Endothelial cell of umbilical vein (primary cell): ENCODE results near the gene ATP13A2. TPM values are rescaled to one million over a fixed set of nuclear protein-coding genes. Genes with fewer than 3 reads are reported as not detected.

Experiments
- BruUV-seq: library from RNA; stranded (reverse); fragments of 400-500 nt; replicated peaks from 2 replicates; lab custom pipeline; 2021; lab: Mats Ljungman, UMichigan
- CTCF ChIA-PET: fragments of 300-600, 350-600 bp; sonication (Branson Sonifier 250); formaldehyde crosslinking; loops from one replicate; lab custom pipeline; 2021; ENCODE audit warnings: antibody characterized with exemption, inconsistent platforms; lab: Charles Lee
- POLR2A ChIA-PET: fragments of 300-600, 350-600 bp; sonication (Branson Sonifier 250); formaldehyde crosslinking; loops from one replicate; lab custom pipeline; 2021; ENCODE audit warnings: antibody characterized with exemption, inconsistent platforms; lab: Charles Lee
- DNase-seq: peaks from one replicate; pipeline ENCODE4 v3.0.0-alpha.2; 2011; ENCODE audit warnings: low read depth, low spot score
- FAIRE-seq: peaks from 2 replicates; lab custom pipeline; 2011; peaks lifted over from hg19 to GRCh38; lab: Jason Lieb, UNC
- H2AFZ ChIP-seq: 2 replicates; pipeline ENCODE4 v1.6.0; 2012; ENCODE audit warnings: low read depth, low read length, control low read depth, inconsistent platforms
- H3K27ac ChIP-seq: 2 replicates; pipeline ENCODE4 v1.5.1; 2011; ENCODE audit warnings: low read depth, mild to moderate bottlenecking, control low read depth, low read length, moderate library complexity; ENCODE audit not compliant: insufficient read depth
- H3K27me3 ChIP-seq, 2 experiments: 2 replicates each; pipeline versions ENCODE4 v1.6.0 to v1.6.1; 2011; ENCODE audit warnings: low read length in 2 of 2, mixed read lengths in 1 of 2; ENCODE audit not compliant: control insufficient read depth in 2 of 2, insufficient read depth in 2 of 2
- H3K36me3 ChIP-seq, 2 experiments: 2 replicates in 1 of 2; 3 replicates in 1 of 2; pipeline ENCODE4 v1.5.1; 2011; ENCODE audit warnings: low read length in 2 of 2, mild to moderate bottlenecking in 1 of 2, moderate library complexity in 1 of 2; ENCODE audit not compliant: control insufficient read depth in 2 of 2, insufficient read depth in 2 of 2; ENCODE audit errors: extremely low read depth in 1 of 2
- H3K4me1 ChIP-seq: 3 replicates; pipeline ENCODE4 v1.5.1; 2011; ENCODE audit warnings: mild to moderate bottlenecking, low read length; ENCODE audit not compliant: control insufficient read depth, insufficient read depth; ENCODE audit errors: extremely low read depth
- H3K4me2 ChIP-seq: 2 replicates; pipeline ENCODE4 v1.6.1; 2011; ENCODE audit warnings: low read length, control low read depth, mixed read lengths; ENCODE audit not compliant: insufficient read depth
- H3K4me3 ChIP-seq, 3 experiments: fragments of 200-600 bp in 1 of 3; sonication (generic), shearing (Covaris generic) in 1 of 3; replicated peaks in 1 of 3; 2 replicates each; pipeline ENCODE4 v1.5.1; 2011 to 2016; ENCODE audit warnings: control low read depth in 3 of 3, low read length in 3 of 3, mild to moderate bottlenecking in 2 of 3, inconsistent platforms in 1 of 3, low read depth in 1 of 3, moderate library complexity in 1 of 3; ENCODE audit not compliant: insufficient read depth in 1 of 3
- H3K79me2 ChIP-seq: 2 replicates; pipeline ENCODE4 v1.6.0; 2012; ENCODE audit warnings: low read length, inconsistent platforms; ENCODE audit not compliant: control insufficient read depth, insufficient read depth
- H3K9ac ChIP-seq: replicated peaks from 2 replicates; pipeline ENCODE3; 2011; ENCODE audit warnings: low read length, control low read depth; ENCODE audit not compliant: insufficient read depth; ENCODE audit errors: extremely low read depth
- H3K9me1 ChIP-seq: replicated peaks from 3 replicates; pipeline ENCODE4 v1.6.0; 2011; ENCODE audit warnings: mild to moderate bottlenecking, low read length; ENCODE audit not compliant: control insufficient read depth, insufficient read depth; ENCODE audit errors: extremely low read depth
- H3K9me3 ChIP-seq: replicated peaks from 2 replicates; pipeline ENCODE4 v1.5.1; 2012; ENCODE audit warnings: low read length, inconsistent platforms; ENCODE audit not compliant: control insufficient read depth, insufficient read depth
- H4K20me1 ChIP-seq: replicated peaks from 2 replicates; pipeline ENCODE3; 2011; ENCODE audit warnings: mild to moderate bottlenecking, low read length; ENCODE audit not compliant: control insufficient read depth, insufficient read depth; ENCODE audit errors: extremely low read depth
- CTCF ChIP-seq, 2 donors: IDR thresholded peaks; 1 replicate in 1 of 2; 2 replicates in 1 of 2; pipeline ENCODE4 v1.5.1; 2011; ENCODE audit warnings: low read length in 2 of 2, mild to moderate bottlenecking in 2 of 2, moderate library complexity in 2 of 2, control low read depth in 1 of 2, inconsistent platforms in 1 of 2, low read depth in 1 of 2; ENCODE audit not compliant: insufficient read depth in 1 of 2; ENCODE audit errors: extremely low read depth in 1 of 2
- EZH2 ChIP-seq: IDR thresholded peaks from 2 replicates; pipeline ENCODE4 v1.6.1; 2012; ENCODE audit warnings: borderline replicate concordance, low read depth, mild to moderate bottlenecking, moderate library complexity, low read length, inconsistent platforms; ENCODE audit not compliant: severe bottlenecking
- FOS ChIP-seq: IDR thresholded peaks from 2 replicates; pipeline ENCODE4 v1.6.1; 2011; ENCODE audit warnings: mild to moderate bottlenecking, low read length, moderate library complexity, borderline replicate concordance; ENCODE audit not compliant: insufficient read depth
- GATA2 ChIP-seq: IDR thresholded peaks from 2 replicates; pipeline ENCODE4 v1.7.0; 2011; ENCODE audit warnings: low read depth, mild to moderate bottlenecking, moderate library complexity, mixed read lengths, low read length; ENCODE audit not compliant: insufficient read length, insufficient read depth
- JUN ChIP-seq: IDR thresholded peaks from 2 replicates; pipeline ENCODE4 v1.6.1; 2011; ENCODE audit warnings: borderline replicate concordance, low read depth; ENCODE audit not compliant: insufficient read length, insufficient read depth
- MAX ChIP-seq: IDR thresholded peaks from 2 replicates; pipeline ENCODE4 v1.6.1; 2011; ENCODE audit not compliant: insufficient read depth, insufficient read length
- MYC ChIP-seq: IDR thresholded peaks from one replicate; pipeline ENCODE4 v1.6.1; 2011; ENCODE audit warnings: mild to moderate bottlenecking, low read depth, low read length
- POLR2A ChIP-seq: IDR thresholded peaks from 2 replicates; pipeline ENCODE4 v1.6.1; 2012; ENCODE audit warnings: low read depth, mild to moderate bottlenecking, control low read depth, low read length
- POLR2AphosphoS5 ChIP-seq: IDR thresholded peaks from 2 replicates; pipeline ENCODE4 v1.6.1; 2012; ENCODE audit warnings: low read depth, mild to moderate bottlenecking, control low read depth, low read length, moderate library complexity; ENCODE audit not compliant: insufficient read depth
- dilution Hi-C: fragments of 300-500 bp; cut with MboI; formaldehyde crosslinking; loops from one replicate; pipeline ENCODE4 v1.15.0; 2019; ENCODE audit warnings: low sequenced_read_pairs; ENCODE audit not compliant: extremely low pct_ligation_motif_present
- intact Hi-C: fragments of 100-400 bp; cut with micrococcal nuclease; formaldehyde crosslinking; loops from one replicate; pipeline ENCODE4 v1.10.0; 2022
- polyA plus RNA-seq, 4 experiments: library from polyadenylated mRNA; depleted of rRNA in 3 of 4; stranded (reverse) in 3 of 4; unstranded in 1 of 4; fragments of >200 nt; gene quantifications; 2 replicates each; pipeline versions ENCODE4 v1.2.1 to v1.2.3, GENCODE V29; 2011 to 2012; ENCODE audit warnings: missing spikeins in 1 of 4
- total RNA-seq: library from RNA; stranded (reverse); gene quantifications from 2 replicates; pipeline ENCODE4 v1.2.3, GENCODE V29; 2021

The ATP13A2 gene
- total and polyA plus RNA-seq, 2 donors (not counting 3 experiments of a cell fraction or from before 2014, with no cell fraction given), result 44.9 to 60.6 TPM

GRCh38 chr1:16972189-16972895 is 39.4 kb downstream of the ATP13A2 start:
- no peak overlapping the region for H3K4me2 ChIP-seq
- H2AFZ ChIP-seq, result no peak overlapping the region
- dilution Hi-C loops, result no loop called here
- no peak for DNase-seq
- TF ChIP-seq POLR2A, result no peak
- no peak for TF ChIP-seq JUN
- TF ChIP-seq CTCF (IDR thresholded peaks at IDR 0.05; ENCODE audit: extremely low read depth in 1 of 2, insufficient read depth in 1 of 2, low read depth in 1 of 2, low read length in 2 of 2), result no peak
- TF ChIP-seq GATA2, result no peak
- TF ChIP-seq MAX, result no peak
- TF ChIP-seq MYC, result no peak
- no peak for TF ChIP-seq POLR2AphosphoS5
- TF ChIP-seq FOS, result no peak
- TF ChIP-seq EZH2, result no peak
- no peaks in the 10 kb centered on the region for H3K9me1 ChIP-seq
- no peaks in the 10 kb centered on the region for H3K79me2 ChIP-seq
- H3K27me3 ChIP-seq, result no peaks in the 10 kb centered on the region
- TSS peak; percentile 88 for BruUV-seq
- peaks cover 0 to 21% of the 10 kb centered on the region in 2 experiments for H3K36me3 ChIP-seq
- H3K9me3 ChIP-seq, result no peaks in the 10 kb centered on the region
- no peak overlapping the region for H3K4me3 ChIP-seq
- H3K27ac ChIP-seq, result no peak overlapping the region
- POLR2A ChIA-PET, result no interaction called here
- intact Hi-C loops, result no loop called here
- CTCF ChIA-PET, result interaction anchor here (0.6 to 1.1 kb wide), 2 partner anchors 12 kb away, joined by 3 to 4 read pairs; no protein-coding TSS in a partner anchor
- no peaks in the 10 kb centered on the region for H4K20me1 ChIP-seq
- FAIRE-seq, result no peak
- H3K9ac ChIP-seq, result no peak overlapping the region
- H3K4me1 ChIP-seq, result peaks cover 5% of the 10 kb centered on the region
